Heart right ventricle (tissue), 16 donors: Measurements from ENCODE around the gene FSTL5. TPM values are rescaled to one million over a fixed set of nuclear protein-coding genes. Genes with fewer than 3 reads are reported as not detected.

Experiments
- ATAC-seq, 8 donors: fragments of 200-7000 bp; cut with Tn5 transposase; one replicate each; pipeline ENCODE4 v1.9.1; 2020; ENCODE audit warnings: mild to moderate bottlenecking in 8 of 8, moderate library complexity in 8 of 8, moderate number of reproducible peaks in 1 of 8
- DNase-seq, 2 donors: peaks; one replicate each; pipeline ENCODE4 v3.0.0-alpha.2; 2020
- H3K27ac ChIP-seq, 10 donors: fragments of 200-600 bp; sonication (generic) in 2 of 10; one replicate each; pipeline versions ENCODE4 v1.5.0 to v1.8.0; 2020 to 2022; ENCODE audit warnings: mild to moderate bottlenecking in 3 of 10
- H3K27me3 ChIP-seq, 7 donors: fragments of 200-600 bp; one replicate each; pipeline ENCODE4 v1.8.0; 2021 to 2022; ENCODE audit warnings: mild to moderate bottlenecking in 2 of 7
- H3K36me3 ChIP-seq, 9 donors: fragments of 200-600 bp; sonication (generic) in 1 of 9; one replicate each; pipeline versions ENCODE4 v1.5.0 to v1.8.0; 2020 to 2022; ENCODE audit warnings: mild to moderate bottlenecking in 2 of 9
- H3K4me1 ChIP-seq, 9 donors: fragments of 200-600 bp; sonication (generic) in 1 of 9; one replicate each; pipeline versions ENCODE4 v1.5.0 to v1.8.0; 2020 to 2022; ENCODE audit warnings: mild to moderate bottlenecking in 4 of 9
- H3K4me3 ChIP-seq, 10 donors: fragments of 200-600 bp; sonication (generic) in 2 of 10; one replicate each; pipeline versions ENCODE4 v1.5.0 to v1.8.0; 2020 to 2022; ENCODE audit warnings: mild to moderate bottlenecking in 7 of 10, moderate library complexity in 2 of 10
- H3K9me3 ChIP-seq, 11 donors: fragments of 200-600 bp in 10 of 11; sonication (generic) in 2 of 11; one replicate each; pipeline versions ENCODE4 v1.5.0 to v1.8.0; 2013 to 2022; ENCODE audit warnings: mild to moderate bottlenecking in 2 of 11, control low read depth in 1 of 11, moderate library complexity in 1 of 11
- WGBS, 2 donors: extraction: QIAGEN DNeasy Blood & Tissue Kit; methylation state at CpG; one replicate each; pipeline ENCODE4 v1.1.7; 2013; ENCODE audit warnings: inconsistent platforms in 1 of 2; 5-methylcytosine and 5-hydroxymethylcytosine counted together
- intact Hi-C, 10 donors: fragments of 100-400 bp; cut with DNase I; formaldehyde crosslinking; loops; one replicate each; pipeline versions ENCODE4 v1.11.1 to v1.14.2; 2022
- polyA plus RNA-seq, 2 donors: library from polyadenylated mRNA; stranded (reverse); fragments of 200-250 nt; gene quantifications; one replicate each; pipeline ENCODE4 v1.2.3, GENCODE V29; 2013
- total RNA-seq, 10 donors: library from RNA; stranded (reverse); fragmentation: NEBNext Ultra II Directional in 3 of 10; extraction: Animal tissue kit (Norgen Biotek cat#: 25700) in 3 of 10; gene quantifications; one replicate each; pipeline versions ENCODE4 v1.2.1 to v1.2.4, GENCODE V29; 2021 to 2023
- TF ChIP-seq, protein P1 (sequence below), 9 donors: fragments of 200-600 bp; sonication (generic) in 2 of 9; IDR thresholded peaks; one replicate each; pipeline versions ENCODE4 v1.5.0 to v1.8.0; 2021 to 2022; ENCODE audit warnings: antibody characterized with exemption in 9 of 9, mild to moderate bottlenecking in 5 of 9, moderate library complexity in 1 of 9
- donor health status: Arrhythmogenic right ventricular cardiomyopathy.
- donor health status: ischemic (EF 13 %, LVEDD 7.1; RV severe dilation, severe dysfunction).
- donor health status: healthy with polysubstance abuse.
- donor health status: DM: no; HTN: yes; CAD: no.
- donor health status: DM: no; HTN: no; CAD: no.
- donor health status: ischemic (EF 25% LVEDD 6.9; RV normal size, moderate dysfunction).
- donor health status: ischemic (EF 25% LVEDD 5.7; RV mildly dilated, moderate dysfunction).
- donor health status: healthy.
- donor health status: DM: yes; HTN: yes; CAD: no.
- donor health status: Ischemic cardiomyopathy.
- donor health status: ischemic (EF 35%, LVEDD 5.7; RV mildly dilated, moderate dysfunction).
- donor health status: nonischemic (EF 11% LVEDD 7.7; RV severe dilation, severe dysfunction).
- donor health status: DM: yes; HTN: yes; CAD: no.
- donor health status: PGD.
- donor health status: ischemic (EF 29% LVEDD 5.4; RV normal size, mild dysfunction).
- donor health status: nonischemic (EF 23%, LVEDD 6.1; RV moderate dilation, normal function).

Gene FSTL5
- total and polyA plus RNA-seq, 12 donors, result 0.01 TPM; not detected in 11

DNA sequence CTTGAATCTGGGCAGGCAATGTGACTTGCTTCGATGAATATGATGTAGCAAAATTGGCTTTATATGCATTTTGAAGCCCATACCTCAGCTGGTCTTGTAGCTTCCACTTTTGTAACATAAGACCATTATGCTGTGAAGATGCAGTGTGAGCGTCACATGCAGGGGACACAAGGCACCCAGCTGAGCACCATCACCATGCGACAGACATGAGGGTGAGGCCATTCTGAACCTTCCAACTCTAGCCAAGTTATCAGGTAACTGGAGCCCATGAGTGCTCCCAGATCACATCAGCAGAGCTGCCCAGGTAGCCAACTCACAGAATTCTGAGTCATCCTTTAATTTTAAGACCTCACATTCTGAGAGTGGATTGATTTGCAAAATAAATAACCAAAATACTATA lies 705.9 kb downstream of the FSTL5 start:
- TF ChIP-seq, protein P1, sequence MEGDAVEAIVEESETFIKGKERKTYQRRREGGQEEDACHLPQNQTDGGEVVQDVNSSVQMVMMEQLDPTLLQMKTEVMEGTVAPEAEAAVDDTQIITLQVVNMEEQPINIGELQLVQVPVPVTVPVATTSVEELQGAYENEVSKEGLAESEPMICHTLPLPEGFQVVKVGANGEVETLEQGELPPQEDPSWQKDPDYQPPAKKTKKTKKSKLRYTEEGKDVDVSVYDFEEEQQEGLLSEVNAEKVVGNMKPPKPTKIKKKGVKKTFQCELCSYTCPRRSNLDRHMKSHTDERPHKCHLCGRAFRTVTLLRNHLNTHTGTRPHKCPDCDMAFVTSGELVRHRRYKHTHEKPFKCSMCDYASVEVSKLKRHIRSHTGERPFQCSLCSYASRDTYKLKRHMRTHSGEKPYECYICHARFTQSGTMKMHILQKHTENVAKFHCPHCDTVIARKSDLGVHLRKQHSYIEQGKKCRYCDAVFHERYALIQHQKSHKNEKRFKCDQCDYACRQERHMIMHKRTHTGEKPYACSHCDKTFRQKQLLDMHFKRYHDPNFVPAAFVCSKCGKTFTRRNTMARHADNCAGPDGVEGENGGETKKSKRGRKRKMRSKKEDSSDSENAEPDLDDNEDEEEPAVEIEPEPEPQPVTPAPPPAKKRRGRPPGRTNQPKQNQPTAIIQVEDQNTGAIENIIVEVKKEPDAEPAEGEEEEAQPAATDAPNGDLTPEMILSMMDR (IDR thresholded peaks at IDR 0.05), result no peak
- no peaks in the 10 kb centered on the region for H3K4me1 ChIP-seq
- 80 to 87% methylated on average over 3 of the region's 3 CpGs for WGBS, 2 donors
- H3K27me3 ChIP-seq, result no peaks in the 10 kb centered on the region
- no peak overlapping the region for H3K4me3 ChIP-seq
- intact Hi-C loops, result no loop called here
- H3K36me3 ChIP-seq, result no peaks in the 10 kb centered on the region
- no peak for DNase-seq
- ATAC-seq, result no peak
- no peak overlapping the region for H3K27ac ChIP-seq
- H3K9me3 ChIP-seq, result no peaks in the 10 kb centered on the region

DNA sequence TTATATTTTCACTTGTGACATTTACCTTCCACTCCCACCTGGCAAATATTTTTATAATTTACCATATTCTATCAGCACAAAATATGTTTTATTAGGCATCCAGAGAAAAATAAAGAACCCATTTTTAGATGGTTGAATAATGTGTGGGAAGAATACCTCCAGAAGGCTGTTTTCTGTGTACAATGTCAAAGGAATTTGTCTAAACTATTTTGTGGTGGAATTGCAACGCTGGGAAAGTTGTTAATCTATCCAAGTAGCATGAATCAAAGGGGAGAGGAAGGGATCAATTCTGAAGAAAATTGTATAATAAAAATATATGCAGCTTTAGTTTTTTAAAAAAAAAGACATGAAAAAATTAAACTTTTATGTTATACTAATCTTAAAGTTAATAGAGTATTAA lies 706.5 kb downstream of the FSTL5 start:
- intact Hi-C loops, result no loop called here
- TF ChIP-seq, protein P1 (IDR thresholded peaks at IDR 0.05), result no peak
- DNase-seq (no peak), ATAC-seq (no peak)
- 38 to 72% methylated on average over 1 of the region's 1 CpG for WGBS, 2 donors
- Histone ChIP-seq H3K4me1 (no peaks in the 10 kb centered on the region), H3K27me3 (no peaks in the 10 kb centered on the region), H3K4me3 (no peak overlapping the region), H3K36me3 (no peaks in the 10 kb centered on the region), H3K9me3 (no peaks in the 10 kb centered on the region), H3K27ac (no peak overlapping the region)

DNA sequence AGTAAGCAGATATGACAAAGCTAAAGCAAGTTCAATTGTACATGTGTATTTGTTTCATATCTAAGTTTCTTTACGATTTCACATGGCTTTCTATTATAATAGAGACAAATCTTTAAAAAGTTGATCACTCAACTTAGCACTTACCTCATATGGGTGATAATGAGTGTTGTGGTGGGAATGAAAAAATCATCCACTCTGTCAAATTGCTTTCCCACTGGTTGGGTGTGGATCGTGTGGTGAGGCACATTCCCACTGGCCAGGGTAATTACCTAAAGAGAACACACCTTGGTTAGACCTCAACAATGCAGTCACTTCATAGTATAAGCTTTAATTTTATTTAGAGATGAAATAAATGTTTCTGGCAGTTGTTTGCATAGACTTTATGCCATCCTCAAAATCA lies 708.9 kb downstream of the FSTL5 start:
- no peak overlapping the region for H3K4me3 ChIP-seq
- no peaks in the 10 kb centered on the region for H3K9me3 ChIP-seq
- ATAC-seq (no peak), DNase-seq (no peak)
- H3K36me3 ChIP-seq, result no peaks in the 10 kb centered on the region
- H3K4me1 ChIP-seq, result no peaks in the 10 kb centered on the region
- TF ChIP-seq, protein P1 (IDR thresholded peaks at IDR 0.05), result no peak
- H3K27ac ChIP-seq, result no peak overlapping the region
- 56 to 58% methylated on average over 2 of the region's 2 CpGs for WGBS, 2 donors
- H3K27me3 ChIP-seq, result no peaks in the 10 kb centered on the region
- intact Hi-C loops, result no loop called here

DNA sequence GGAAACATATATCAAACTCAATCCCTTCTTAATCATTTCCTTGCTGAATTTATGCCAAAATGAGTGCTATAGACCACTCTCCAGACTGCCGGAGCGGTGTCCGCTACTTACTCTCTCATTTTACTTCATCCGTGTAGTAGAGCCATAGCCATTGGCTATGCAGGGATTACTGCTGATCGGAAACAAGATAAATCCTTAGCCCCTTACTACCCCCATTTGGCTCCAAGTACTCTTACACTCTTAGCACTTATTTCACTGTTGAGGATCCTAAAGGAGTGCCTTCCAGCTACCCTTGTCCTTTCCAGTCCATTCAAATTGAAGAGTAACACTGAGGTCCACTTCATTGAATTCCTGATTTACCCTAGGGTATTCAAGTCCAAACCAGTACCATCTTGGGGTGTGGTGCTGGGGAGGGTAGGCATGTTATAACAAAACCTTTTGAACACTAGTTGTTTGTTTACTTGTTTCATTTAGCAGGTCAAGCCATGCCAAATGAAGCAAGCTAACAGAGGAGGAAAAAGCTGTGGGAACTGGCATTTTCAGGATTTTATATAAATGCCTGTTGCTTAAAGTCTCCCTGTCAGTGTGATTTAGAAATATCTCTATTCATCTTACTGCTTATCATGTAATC lies 715.1 kb downstream of the FSTL5 start:
- intact Hi-C loops, result no loop called here
- TF ChIP-seq, protein P1 (IDR thresholded peaks at IDR 0.05), result no peak
- ATAC-seq (no peak), DNase-seq (no peak)
- 59 to 72% methylated on average over 5 of the region's 5 CpGs for WGBS, 2 donors
- Histone ChIP-seq H3K9me3 (no peaks in the 10 kb centered on the region), H3K27ac (no peak overlapping the region), H3K4me3 (no peak overlapping the region), H3K4me1 (no peaks in the 10 kb centered on the region), H3K36me3 (no peaks in the 10 kb centered on the region), H3K27me3 (no peaks in the 10 kb centered on the region)
